OCI-LY1 (cell line): ENCODE data around the gene LMBRD2.
"Not testable (repeated sequence)": the region's sequence is repeated elsewhere in the genome, so short reads cannot be mapped to it uniquely, and the experiment has no call there.

Source experiments
- H2AFZ ChIP-seq: fragments of 200-600 bp; sonication (generic), shearing (Covaris generic); 2 replicates; pipeline ENCODE4 v1.6.0; 2014; ENCODE audit warnings: antibody characterized with exemption, mild to moderate bottlenecking, low read length
- H3F3A ChIP-seq: fragments of 200-600 bp; sonication (generic), shearing (Covaris generic); 2 replicates; pipeline ENCODE4 v1.6.0; 2014; ENCODE audit warnings: mild to moderate bottlenecking, antibody characterized with exemption, low read length, moderate library complexity; ENCODE audit not compliant: insufficient read depth
- H3K27ac ChIP-seq: fragments of 200-600 bp; sonication (generic); 2 replicates; pipeline ENCODE4 v1.5.1; 2014; ENCODE audit warnings: low read length, mixed run types, mild to moderate bottlenecking, low read depth; ENCODE audit not compliant: poor library complexity, severe bottlenecking
- H3K27me3 ChIP-seq: fragments of 200-600 bp; sonication (generic); 2 replicates; pipeline ENCODE4 v1.6.0; 2014; ENCODE audit warnings: antibody characterized with exemption, mild to moderate bottlenecking, low read length, moderate library complexity; ENCODE audit not compliant: insufficient read depth
- H3K36me3 ChIP-seq: fragments of 200-600 bp; sonication (generic); 2 replicates; pipeline ENCODE4 v1.6.1; 2014; ENCODE audit warnings: mild to moderate bottlenecking, antibody characterized with exemption, low read length, moderate library complexity, mixed read lengths; ENCODE audit not compliant: insufficient read depth
- H3K4me1 ChIP-seq: fragments of 200-600 bp; sonication (generic); 2 replicates; pipeline ENCODE4 v1.5.1; 2014; ENCODE audit warnings: mild to moderate bottlenecking, low read length, moderate library complexity; ENCODE audit not compliant: insufficient read depth, severe bottlenecking
- H3K4me2 ChIP-seq: fragments of 200-600 bp; sonication (generic), shearing (Covaris generic); 2 replicates; pipeline ENCODE4 v1.6.1; 2014; ENCODE audit warnings: low read length
- H3K4me3 ChIP-seq: fragments of 200-600 bp; sonication (generic); 2 replicates; pipeline ENCODE4 v1.5.1; 2014; ENCODE audit warnings: low read length, low read depth, mild to moderate bottlenecking, mixed read lengths; ENCODE audit not compliant: poor library complexity, severe bottlenecking
- H3K79me2 ChIP-seq: fragments of 200-600 bp; shearing (Covaris generic); 2 replicates; pipeline ENCODE4 v1.6.1; 2016; ENCODE audit warnings: mixed run types, low read length, mixed read lengths; ENCODE audit not compliant: insufficient read depth
- H3K9ac ChIP-seq: fragments of 200-600 bp; sonication (generic), shearing (Covaris generic); 2 replicates; pipeline ENCODE4 v1.6.1; 2014; ENCODE audit warnings: mild to moderate bottlenecking, low read length, mixed read lengths
- H3K9me2 ChIP-seq: fragments of 200-600 bp; sonication (generic), shearing (Covaris generic); 2 replicates; pipeline ENCODE4 v1.6.1; 2014; ENCODE audit warnings: low read depth, mild to moderate bottlenecking, low read length, mixed read lengths
- H3K9me3 ChIP-seq: fragments of 200-600 bp; shearing (Covaris generic); 2 replicates; pipeline ENCODE4 v1.6.1; 2014; ENCODE audit warnings: low read length, mixed read lengths
- H4K20me1 ChIP-seq: fragments of 200-600 bp; sonication (generic), shearing (Covaris generic); 2 replicates; pipeline ENCODE4 v1.6.0; 2016; ENCODE audit warnings: mild to moderate bottlenecking, low read length; ENCODE audit not compliant: insufficient read depth
- EZH2 ChIP-seq: fragments of 200-600 bp; sonication (generic), shearing (Covaris generic); IDR thresholded peaks from 2 replicates; pipeline ENCODE4 v1.8.0; 2017; ENCODE audit warnings: borderline replicate concordance, mixed run types, mild to moderate bottlenecking, antibody characterized with exemption, low read length, moderate library complexity, mixed read lengths
- TF ChIP-seq, protein P1 (sequence below): fragments of 200-600 bp; sonication (generic), shearing (Covaris generic); IDR thresholded peaks from 2 replicates; pipeline ENCODE4 v1.5.1; 2017; ENCODE audit warnings: mild to moderate bottlenecking, antibody characterized with exemption, low read length, moderate library complexity, mixed read lengths

Gene LMBRD2

DNA sequence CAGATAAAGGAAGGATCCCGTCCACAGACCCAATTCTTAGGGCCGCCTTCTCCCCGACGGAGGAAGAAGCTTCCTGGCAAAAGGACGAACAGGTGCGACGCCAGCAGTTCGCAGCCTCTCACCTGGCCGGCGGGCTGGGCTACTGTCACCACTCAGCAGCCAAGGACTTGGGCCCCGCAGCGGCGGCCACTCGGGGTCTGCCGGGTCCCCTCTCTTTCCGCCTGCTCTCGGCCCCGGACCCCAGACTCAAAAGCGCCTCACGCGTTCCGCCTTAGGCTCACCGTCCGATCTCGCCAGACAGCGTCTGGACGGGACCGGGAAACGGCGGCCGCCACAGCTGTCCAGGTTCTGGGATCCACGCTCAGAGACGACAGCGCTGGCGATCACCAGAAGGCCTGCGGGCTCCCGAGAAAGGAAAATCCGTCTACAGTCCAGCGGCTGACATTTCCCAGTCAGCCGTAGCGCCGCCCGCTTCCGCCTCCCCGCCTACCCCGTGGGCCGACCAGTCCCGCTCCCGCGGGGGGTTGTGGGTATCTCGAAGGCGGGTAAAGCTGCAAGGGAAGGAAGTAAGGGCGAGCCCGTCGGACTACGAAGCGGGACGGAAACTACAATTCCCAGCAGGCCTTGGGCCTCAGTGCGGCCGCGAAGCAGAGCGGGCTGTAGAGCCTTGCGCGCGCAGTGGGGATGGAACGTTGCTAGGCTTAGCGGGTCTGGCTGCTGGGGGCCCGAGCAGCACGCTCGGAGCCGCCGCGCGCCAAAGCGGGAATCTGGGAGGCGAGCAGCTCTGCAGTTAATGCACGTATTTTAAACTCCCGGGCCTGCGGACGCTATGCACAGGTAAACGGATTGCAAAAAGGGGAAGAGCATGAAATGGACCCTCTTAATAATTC, at the start of gene LMBRD2, which contains the start of gene SKP2:
TSS of gene LMBRD2 (minus strand) at position 454 of the 890 bp plus-strand sequence. CDS start 8,538 bp downstream, outside the sequence.
TSS of gene SKP2 (plus strand) at position 678 of the 890 bp plus-strand sequence. CDS start at position 830, 152 bp downstream.
- H2AFZ ChIP-seq: no peak within 1 kb of the TSS
- peak within 1 kb of the TSS; percentile 72 for H3K4me3 ChIP-seq
- no peaks in the 10 kb centered on the region for H4K20me1 ChIP-seq
- H3K79me2 ChIP-seq: peaks cover 48% of the 10 kb centered on the region
- peaks cover 35% of the 10 kb centered on the region for H3K36me3 ChIP-seq
- no peaks in the 10 kb centered on the region for H3F3A ChIP-seq
- H3K9ac ChIP-seq: peak within 1 kb of the TSS; percentile 83
- H3K9me2 ChIP-seq: no peaks in the 10 kb centered on the region
- no peaks in the 10 kb centered on the region for H3K9me3 ChIP-seq
- peak within 1 kb of the TSS; percentile 49 for H3K27ac ChIP-seq
- H3K4me2 ChIP-seq: peak within 1 kb of the TSS; percentile 95
- no peak for TF ChIP-seq EZH2
- TF ChIP-seq, protein P1, sequence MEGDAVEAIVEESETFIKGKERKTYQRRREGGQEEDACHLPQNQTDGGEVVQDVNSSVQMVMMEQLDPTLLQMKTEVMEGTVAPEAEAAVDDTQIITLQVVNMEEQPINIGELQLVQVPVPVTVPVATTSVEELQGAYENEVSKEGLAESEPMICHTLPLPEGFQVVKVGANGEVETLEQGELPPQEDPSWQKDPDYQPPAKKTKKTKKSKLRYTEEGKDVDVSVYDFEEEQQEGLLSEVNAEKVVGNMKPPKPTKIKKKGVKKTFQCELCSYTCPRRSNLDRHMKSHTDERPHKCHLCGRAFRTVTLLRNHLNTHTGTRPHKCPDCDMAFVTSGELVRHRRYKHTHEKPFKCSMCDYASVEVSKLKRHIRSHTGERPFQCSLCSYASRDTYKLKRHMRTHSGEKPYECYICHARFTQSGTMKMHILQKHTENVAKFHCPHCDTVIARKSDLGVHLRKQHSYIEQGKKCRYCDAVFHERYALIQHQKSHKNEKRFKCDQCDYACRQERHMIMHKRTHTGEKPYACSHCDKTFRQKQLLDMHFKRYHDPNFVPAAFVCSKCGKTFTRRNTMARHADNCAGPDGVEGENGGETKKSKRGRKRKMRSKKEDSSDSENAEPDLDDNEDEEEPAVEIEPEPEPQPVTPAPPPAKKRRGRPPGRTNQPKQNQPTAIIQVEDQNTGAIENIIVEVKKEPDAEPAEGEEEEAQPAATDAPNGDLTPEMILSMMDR: no peak
- peaks cover 49% of the 10 kb centered on the region for H3K4me1 ChIP-seq
- H3K27me3 ChIP-seq: no peaks in the 10 kb centered on the region

DNA sequence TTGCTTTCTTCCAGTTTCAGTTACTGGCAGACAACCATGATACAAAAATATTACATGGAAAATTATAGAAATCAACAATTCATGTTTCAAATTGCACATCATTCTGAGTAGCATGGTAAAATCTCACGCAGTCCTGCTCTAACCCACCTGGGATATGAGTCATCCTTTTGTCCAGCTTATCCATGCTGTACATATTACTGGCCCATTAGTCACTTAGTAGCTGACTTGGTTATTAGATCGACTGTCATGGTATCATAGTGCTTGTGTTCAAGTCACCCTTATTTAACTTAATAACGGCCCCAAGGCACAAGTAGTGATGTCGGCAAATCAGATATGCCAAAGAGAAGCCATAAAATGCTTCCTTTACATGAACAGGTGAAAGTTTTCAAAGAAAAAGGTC, 48.8 kb upstream of the LMBRD2 start:
- H3K27ac ChIP-seq: no peak overlapping the region
- H3K4me3 ChIP-seq: no peak overlapping the region
- no peaks in the 10 kb centered on the region for H3K9me3 ChIP-seq
- no peaks in the 10 kb centered on the region for H3K9me2 ChIP-seq
- TF ChIP-seq, protein P1: no peak
- no peak overlapping the region for H3K9ac ChIP-seq
- no peaks in the 10 kb centered on the region for H3K79me2 ChIP-seq
- no peaks in the 10 kb centered on the region for H3K4me1 ChIP-seq
- H2AFZ ChIP-seq: no peak overlapping the region
- no peaks in the 10 kb centered on the region for H4K20me1 ChIP-seq
- no peak overlapping the region for H3K4me2 ChIP-seq
- no peaks in the 10 kb centered on the region for H3K27me3 ChIP-seq
- H3F3A ChIP-seq: no peaks in the 10 kb centered on the region
- peaks cover 24% of the 10 kb centered on the region; the same call in 1 of the 2 replicates for H3K36me3 ChIP-seq

DNA sequence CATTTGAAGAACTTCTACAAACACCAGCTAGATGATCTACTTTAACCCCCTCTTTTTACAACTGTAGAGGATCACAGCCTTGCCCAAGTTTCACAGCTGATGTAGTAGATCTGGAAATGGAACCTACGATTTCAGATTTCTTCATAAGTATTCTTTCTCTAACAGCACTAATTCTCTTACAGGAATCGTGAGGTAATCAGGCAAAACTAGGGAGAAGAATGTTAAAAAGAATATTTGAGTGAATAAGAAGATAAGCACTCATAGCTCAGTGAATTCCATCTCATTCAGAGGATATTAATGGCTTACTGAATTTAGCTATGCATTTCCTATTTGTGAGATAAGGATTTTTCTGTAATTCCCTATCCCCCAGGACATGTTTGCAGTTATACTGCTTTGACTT, 47.9 kb upstream of the LMBRD2 start:
- H3K36me3 ChIP-seq: peaks cover 25% of the 10 kb centered on the region; the same call in 1 of the 2 replicates
- H3K9ac ChIP-seq: no peak overlapping the region
- no peaks in the 10 kb centered on the region for H3K9me2 ChIP-seq

GRCh38 chr5:36198783-36199182, 47.1 kb upstream of the LMBRD2 start:
- not testable (repeated sequence) for H2AFZ ChIP-seq, H3K27me3 ChIP-seq, H3K9me3 ChIP-seq, H3K27ac ChIP-seq, H3K9me2 ChIP-seq, H3K4me3 ChIP-seq, H3K79me2 ChIP-seq, H3K4me2 ChIP-seq, H3F3A ChIP-seq, H3K9ac ChIP-seq, H4K20me1 ChIP-seq, H3K4me1 ChIP-seq
- peaks cover 25% of the 10 kb centered on the region for H3K36me3 ChIP-seq

More for the DNA sequence above, 47.9 kb upstream of the LMBRD2 start:
- Histone ChIP-seq H3K4me2 (no peak overlapping the region), H3K27me3 (no peaks in the 10 kb centered on the region), H3F3A (no peaks in the 10 kb centered on the region), H3K4me3 (no peak overlapping the region), H3K79me2 (no peaks in the 10 kb centered on the region), H2AFZ (no peak overlapping the region), H3K27ac (no peak overlapping the region), H3K9me3 (no peaks in the 10 kb centered on the region), H3K4me1 (no peaks in the 10 kb centered on the region), H4K20me1 (no peaks in the 10 kb centered on the region)
- TF ChIP-seq, protein P1: no peak
- TF ChIP-seq EZH2: no peak
